IMR-90 (cell line): ENCODE data around the gene RPS5. TPM values are rescaled to one million over a fixed set of nuclear protein-coding genes. Genes with fewer than 3 reads are reported as not detected.

Experiments used
- ATAC-seq: fragments of 200-7000 bp; cut with Tn5 transposase; 2 replicates; pipeline ENCODE4 v1.9.1; 2020; ENCODE audit warnings: low read depth, mild to moderate bottlenecking, moderate library complexity
- BruUV-seq: library from RNA; stranded (reverse); fragments of 400-500 nt; replicated peaks from 2 replicates; lab custom pipeline; 2021; lab: Mats Ljungman, UMichigan
- CTCF ChIA-PET: fragments of 300-600 bp; formaldehyde crosslinking; extraction: SDS; loops from one replicate; lab custom pipeline; 2021; ENCODE audit warnings: antibody characterized with exemption; lab: Yijun Ruan, JAX
- POLR2A ChIA-PET: fragments of 300-600 bp; sonication (Branson Sonifier 250); formaldehyde crosslinking; loops from one replicate; lab custom pipeline; 2022; ENCODE audit warnings: antibody characterized with exemption; ENCODE audit not compliant: unreplicated experiment; lab: Charles Lee
- DNase-seq: peaks from one replicate; pipeline ENCODE4 v3.0.0; 2013
- H2AFZ ChIP-seq: replicated peaks from 2 replicates; pipeline ENCODE3; 2013; ENCODE audit warnings: low read length, mild to moderate bottlenecking; ENCODE audit not compliant: poor library complexity
- H2AK5ac ChIP-seq: 2 replicates; pipeline ENCODE4 v1.6.1; 2013; ENCODE audit warnings: low read depth, low read length, inconsistent platforms
- H2AK9ac ChIP-seq: replicated peaks from 2 replicates; pipeline ENCODE3; 2013; ENCODE audit warnings: mild to moderate bottlenecking, low read depth, low read length, moderate library complexity; ENCODE audit not compliant: poor library complexity
- H2BK120ac ChIP-seq: 2 replicates; pipeline ENCODE4 v1.6.1; 2013; ENCODE audit warnings: low read depth, low read length, inconsistent platforms
- H2BK15ac ChIP-seq: 3 replicates; pipeline ENCODE4 v1.6.1; 2013; ENCODE audit warnings: low read depth, low read length, inconsistent platforms
- H2BK20ac ChIP-seq: 2 replicates; pipeline ENCODE4 v1.6.1; 2013; ENCODE audit warnings: low read depth, mild to moderate bottlenecking, inconsistent platforms, low read length, moderate library complexity
- H2BK5ac ChIP-seq: 2 replicates; pipeline ENCODE4 v1.6.1; 2013; ENCODE audit warnings: mild to moderate bottlenecking, low read depth, low read length, inconsistent platforms; ENCODE audit not compliant: poor library complexity, severe bottlenecking
- H3K14ac ChIP-seq: replicated peaks from 2 replicates; pipeline ENCODE4 v1.6.1; 2013; ENCODE audit warnings: low read depth, low read length, inconsistent platforms
- H3K18ac ChIP-seq: 2 replicates; pipeline ENCODE4 v1.6.1; 2013; ENCODE audit warnings: low read depth, low read length, control low read depth
- H3K23ac ChIP-seq: 2 replicates; pipeline ENCODE4 v1.6.1; 2013; ENCODE audit warnings: low read depth, low read length, inconsistent platforms
- H3K27ac ChIP-seq: 2 replicates; pipeline ENCODE4 v1.5.1; 2013; ENCODE audit warnings: mild to moderate bottlenecking, control low read depth, low read length; ENCODE audit not compliant: insufficient read depth
- H3K27me3 ChIP-seq: 2 replicates; pipeline ENCODE4 v1.6.1; 2013; ENCODE audit warnings: low read length; ENCODE audit not compliant: control insufficient read depth, insufficient read depth
- H3K36me3 ChIP-seq: 2 replicates; pipeline ENCODE4 v1.6.1; 2013; ENCODE audit warnings: low read length, mixed read lengths; ENCODE audit not compliant: control insufficient read depth, insufficient read depth
- H3K4ac ChIP-seq: 2 replicates; pipeline ENCODE4 v1.6.1; 2013; ENCODE audit warnings: low read depth, low read length, inconsistent platforms
- H3K4me1 ChIP-seq: 2 replicates; pipeline ENCODE4 v1.6.1; 2013; ENCODE audit warnings: low read length, mixed read lengths; ENCODE audit not compliant: control insufficient read depth, insufficient read depth
- H3K4me2 ChIP-seq: 2 replicates; pipeline ENCODE4 v1.6.1; 2013; ENCODE audit warnings: low read depth, mild to moderate bottlenecking, control low read depth, low read length, moderate library complexity
- H3K4me3 ChIP-seq: 2 replicates; pipeline ENCODE4 v1.5.1; 2013; ENCODE audit warnings: low read depth, mild to moderate bottlenecking, control low read depth, low read length, moderate library complexity; ENCODE audit not compliant: insufficient read depth
- H3K56ac ChIP-seq: 2 replicates; pipeline ENCODE4 v1.6.1; 2013; ENCODE audit warnings: low read length, inconsistent platforms; ENCODE audit not compliant: insufficient read depth; ENCODE audit errors: extremely low read depth
- H3K79me1 ChIP-seq, 2 experiments: 2 replicates each; pipeline ENCODE4 v1.6.1; 2013; ENCODE audit warnings: low read length in 2 of 2, inconsistent platforms in 1 of 2, low read depth in 1 of 2
- H3K9ac ChIP-seq: 2 replicates; pipeline ENCODE4 v1.6.1; 2013; ENCODE audit warnings: low read depth, low read length, control low read depth
- H3K9me1 ChIP-seq: 2 replicates; pipeline ENCODE4 v1.6.1; 2013; ENCODE audit warnings: low read length, inconsistent platforms; ENCODE audit not compliant: insufficient read depth
- H3K9me3 ChIP-seq: 2 replicates; pipeline ENCODE4 v1.6.1; 2013; ENCODE audit warnings: low read length; ENCODE audit not compliant: control insufficient read depth, insufficient read depth
- H4K20me1 ChIP-seq: 2 replicates; pipeline ENCODE4 v1.6.1; 2013; ENCODE audit warnings: low read length, inconsistent platforms; ENCODE audit not compliant: insufficient read depth
- H4K5ac ChIP-seq: 2 replicates; pipeline ENCODE4 v1.6.1; 2013; ENCODE audit warnings: mild to moderate bottlenecking, low read depth, low read length, control low read depth
- H4K8ac ChIP-seq, 2 experiments: 2 replicates each; pipeline ENCODE4 v1.6.1; 2013; ENCODE audit warnings: low read depth in 2 of 2, low read length in 2 of 2, control low read depth in 1 of 2, inconsistent platforms in 1 of 2
- H4K91ac ChIP-seq: 2 replicates; pipeline ENCODE4 v1.6.1; 2013; ENCODE audit warnings: low read depth, low read length, inconsistent platforms; ENCODE audit not compliant: insufficient read depth
- BHLHE40 ChIP-seq: fragments of 150-350 bp; IDR thresholded peaks from 2 replicates; pipeline ENCODE4 v1.6.1; 2016; ENCODE audit warnings: mild to moderate bottlenecking, low read depth, low read length
- CEBPB ChIP-seq: IDR thresholded peaks from 2 replicates; pipeline ENCODE4 v1.6.1; 2012; ENCODE audit warnings: low read depth, low read length, improper control_type of control experiment
- CHD1 ChIP-seq: IDR thresholded peaks from 2 replicates; pipeline ENCODE4 v1.6.1; 2012; ENCODE audit warnings: low read depth, low read length, improper control_type of control experiment
- ELK1 ChIP-seq: fragments of 150-350 bp; IDR thresholded peaks from 2 replicates; pipeline ENCODE4 v1.6.1; 2016; ENCODE audit warnings: low read depth, mild to moderate bottlenecking, low read length, moderate library complexity, borderline replicate concordance
- FOS ChIP-seq: fragments of 150-350 bp; IDR thresholded peaks from 2 replicates; pipeline ENCODE4 v1.6.1; 2016; ENCODE audit warnings: low read depth, low read length
- MAFK ChIP-seq: IDR thresholded peaks from 2 replicates; pipeline ENCODE4 v1.6.1; 2012; ENCODE audit warnings: low read depth, low read length, improper control_type of control experiment
- MAZ ChIP-seq: IDR thresholded peaks from 2 replicates; pipeline ENCODE4 v1.6.1; 2012; ENCODE audit warnings: low read depth, mild to moderate bottlenecking, low read length, improper control_type of control experiment, moderate library complexity, borderline replicate concordance
- MXI1 ChIP-seq: IDR thresholded peaks from 2 replicates; pipeline ENCODE4 v1.6.1; 2012; ENCODE audit warnings: low read depth, mild to moderate bottlenecking, low read length, moderate library complexity, borderline replicate concordance
- NFE2L2 ChIP-seq: fragments of 150-350 bp; IDR thresholded peaks from 2 replicates; pipeline ENCODE4 v1.6.1; 2016; ENCODE audit warnings: low read depth, mild to moderate bottlenecking, low read length
- POLR2A ChIP-seq: IDR thresholded peaks from 2 replicates; pipeline ENCODE4 v1.6.1; 2012; ENCODE audit warnings: mild to moderate bottlenecking, low read depth, low read length
- RAD21 ChIP-seq: IDR thresholded peaks from 2 replicates; pipeline ENCODE4 v1.6.1; 2012; ENCODE audit warnings: low read length, improper control_type of control experiment
- RCOR1 ChIP-seq: IDR thresholded peaks from 2 replicates; pipeline ENCODE4 v1.6.1; 2012; ENCODE audit warnings: mild to moderate bottlenecking, low read length, improper control_type of control experiment; ENCODE audit not compliant: insufficient replicate concordance
- RFX5 ChIP-seq: IDR thresholded peaks from 2 replicates; pipeline ENCODE4 v1.8.0; 2012; ENCODE audit warnings: low read depth, mild to moderate bottlenecking, low read length, moderate library complexity
- SMC3 ChIP-seq: fragments of 150-350 bp; IDR thresholded peaks from 2 replicates; pipeline ENCODE4 v1.6.1; 2016; ENCODE audit warnings: low read depth, mild to moderate bottlenecking, antibody characterized with exemption, low read length, moderate library complexity
- WGBS, 2 experiments: methylation state at CpG; one replicate each; pipeline versions ENCODE4 v1.1.5 to v1.1.7; 2013; ENCODE audit warnings: missing lambda C conversion rate in 2 of 2; ENCODE audit not compliant: insufficient read length in 1 of 2; ENCODE audit errors: extremely low coverage in 2 of 2; 5-methylcytosine and 5-hydroxymethylcytosine counted together
- dilution Hi-C: fragments of 300-500 bp; cut with HindIII; formaldehyde crosslinking; loops from one replicate; pipeline ENCODE4 v1.14.3; 2018; ENCODE audit warnings: low sequenced_read_pairs; ENCODE audit not compliant: unreplicated experiment
- in situ Hi-C: fragments of 300-500 bp; cut with MboI; formaldehyde crosslinking; loops from 3 replicates; pipeline ENCODE4 v1.14.3; 2019; ENCODE audit warnings: low sequenced_read_pairs, inconsistent platforms, mixed read lengths
- intact Hi-C: fragments of 100-400 bp; cut with micrococcal nuclease; formaldehyde crosslinking; loops from 2 replicates; pipeline ENCODE4 v1.10.0; 2022
- polyA plus RNA-seq, 3 experiments: library from polyadenylated mRNA; depleted of rRNA; stranded (reverse); fragments of >200 nt; gene quantifications; 2 replicates each; pipeline ENCODE4 v1.2.3, GENCODE V29; 2012; ENCODE audit warnings: low replicate concordance in 1 of 3
- total RNA-seq: library from RNA; depleted of rRNA; stranded (reverse); fragments of >200 nt; gene quantifications from 2 replicates; pipeline ENCODE4 v1.2.3, GENCODE V29; 2012
- TF ChIP-seq, protein P1 (sequence below): fragments of 150-350 bp; IDR thresholded peaks from 2 replicates; pipeline ENCODE4 v1.6.1; 2017; ENCODE audit warnings: mild to moderate bottlenecking, antibody characterized with exemption, low read length, low read depth
- TF ChIP-seq, protein P2 (sequence below): conservative IDR thresholded peaks from 2 replicates; pipeline ENCODE4 v1.5.1; 2012; ENCODE audit warnings: mild to moderate bottlenecking, low read depth, low read length, improper control_type of control experiment

RPS5 gene
- total and polyA plus RNA-seq, 2 of the 4 experiments (the other 2 are of a cell fraction) = 3,265 to 5,858 TPM

GRCh38 chr19:58349590-58349989, 37.5 kb upstream of the RPS5 start:
- Histone ChIP-seq H2AK5ac (no peak overlapping the region), H3K9me1 (peaks cover 8% of the 10 kb centered on the region; the same call in 1 of the 2 replicates), H3K79me1 (peaks cover 12 to 51% of the 10 kb centered on the region in 2 experiments), H4K8ac (no peak overlapping the region), H4K91ac (no peak overlapping the region), H3K36me3 (peaks cover 11% of the 10 kb centered on the region; the same call in 1 of the 2 replicates), H3K4me1 (peaks cover 6% of the 10 kb centered on the region; the same call in 1 of the 2 replicates), H3K9ac (no peak overlapping the region), H3K27ac (no peak overlapping the region), H2BK5ac (no peak overlapping the region), H3K9me3 (no peaks in the 10 kb centered on the region), H2BK15ac (no peak overlapping the region), H2BK20ac (no peak overlapping the region), H3K4me3 (no peak overlapping the region), H2AK9ac (no peak overlapping the region), H2BK120ac (no peak overlapping the region), H4K20me1 (peaks cover 2% of the 10 kb centered on the region), H3K14ac (no peak overlapping the region), H3K18ac (no peak overlapping the region), H3K4me2 (no peak overlapping the region), H4K5ac (no peak overlapping the region), H3K56ac (no peak overlapping the region), H3K23ac (0 out of 2 replicates have a peak overlapping the region, but pooled peaks have one; percentile 73), H2AFZ (no peak overlapping the region), H3K27me3 (no peaks in the 10 kb centered on the region), H3K4ac (no peak overlapping the region)
- intact Hi-C loops (no loop called here), in situ Hi-C loops (no loop called here), dilution Hi-C loops (no loop called here)
- 62% methylated on average over 5 of the region's 8 CpGs; no CpG with 5 or more reads in 1 of the 2 experiments for WGBS, 2 experiments
- no peak for DNase-seq
- no peak for TF ChIP-seq POLR2A
- no peak for TF ChIP-seq BHLHE40
- no peak for TF ChIP-seq MXI1
- TF ChIP-seq RFX5 = no peak
- TF ChIP-seq SMC3 = no peak
- no peak for TF ChIP-seq FOS
- no peak for TF ChIP-seq RCOR1
- TF ChIP-seq ELK1 = no peak
- TF ChIP-seq, protein P1, sequence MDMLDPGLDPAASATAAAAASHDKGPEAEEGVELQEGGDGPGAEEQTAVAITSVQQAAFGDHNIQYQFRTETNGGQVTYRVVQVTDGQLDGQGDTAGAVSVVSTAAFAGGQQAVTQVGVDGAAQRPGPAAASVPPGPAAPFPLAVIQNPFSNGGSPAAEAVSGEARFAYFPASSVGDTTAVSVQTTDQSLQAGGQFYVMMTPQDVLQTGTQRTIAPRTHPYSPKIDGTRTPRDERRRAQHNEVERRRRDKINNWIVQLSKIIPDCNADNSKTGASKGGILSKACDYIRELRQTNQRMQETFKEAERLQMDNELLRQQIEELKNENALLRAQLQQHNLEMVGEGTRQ = no peak
- TF ChIP-seq, protein P2, sequence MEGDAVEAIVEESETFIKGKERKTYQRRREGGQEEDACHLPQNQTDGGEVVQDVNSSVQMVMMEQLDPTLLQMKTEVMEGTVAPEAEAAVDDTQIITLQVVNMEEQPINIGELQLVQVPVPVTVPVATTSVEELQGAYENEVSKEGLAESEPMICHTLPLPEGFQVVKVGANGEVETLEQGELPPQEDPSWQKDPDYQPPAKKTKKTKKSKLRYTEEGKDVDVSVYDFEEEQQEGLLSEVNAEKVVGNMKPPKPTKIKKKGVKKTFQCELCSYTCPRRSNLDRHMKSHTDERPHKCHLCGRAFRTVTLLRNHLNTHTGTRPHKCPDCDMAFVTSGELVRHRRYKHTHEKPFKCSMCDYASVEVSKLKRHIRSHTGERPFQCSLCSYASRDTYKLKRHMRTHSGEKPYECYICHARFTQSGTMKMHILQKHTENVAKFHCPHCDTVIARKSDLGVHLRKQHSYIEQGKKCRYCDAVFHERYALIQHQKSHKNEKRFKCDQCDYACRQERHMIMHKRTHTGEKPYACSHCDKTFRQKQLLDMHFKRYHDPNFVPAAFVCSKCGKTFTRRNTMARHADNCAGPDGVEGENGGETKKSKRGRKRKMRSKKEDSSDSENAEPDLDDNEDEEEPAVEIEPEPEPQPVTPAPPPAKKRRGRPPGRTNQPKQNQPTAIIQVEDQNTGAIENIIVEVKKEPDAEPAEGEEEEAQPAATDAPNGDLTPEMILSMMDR = no peak
- no peak for TF ChIP-seq CEBPB
- TF ChIP-seq NFE2L2 = no peak
- TF ChIP-seq CHD1 = no peak
- no peak for TF ChIP-seq MAZ
- no peak for TF ChIP-seq MAFK
- TF ChIP-seq RAD21 = no peak
- ChIA-PET CTCF (no interaction called here), POLR2A (interaction anchor here (0.7 kb wide), 1 partner anchor 13 kb away, joined by 3 read pairs; the partner anchor contains the start of gene ZNF497)
- ATAC-seq = no peak
- BruUV-seq = no TSS peak
